ENCODE results near the gene PDE4D. TPM values are rescaled to one million over a fixed set of nuclear protein-coding genes. Genes with fewer than 3 reads are reported as not detected.

The PDE4D gene
- total RNA-seq, 1 experiment from 2014 or later = 62.6 TPM

DNA sequence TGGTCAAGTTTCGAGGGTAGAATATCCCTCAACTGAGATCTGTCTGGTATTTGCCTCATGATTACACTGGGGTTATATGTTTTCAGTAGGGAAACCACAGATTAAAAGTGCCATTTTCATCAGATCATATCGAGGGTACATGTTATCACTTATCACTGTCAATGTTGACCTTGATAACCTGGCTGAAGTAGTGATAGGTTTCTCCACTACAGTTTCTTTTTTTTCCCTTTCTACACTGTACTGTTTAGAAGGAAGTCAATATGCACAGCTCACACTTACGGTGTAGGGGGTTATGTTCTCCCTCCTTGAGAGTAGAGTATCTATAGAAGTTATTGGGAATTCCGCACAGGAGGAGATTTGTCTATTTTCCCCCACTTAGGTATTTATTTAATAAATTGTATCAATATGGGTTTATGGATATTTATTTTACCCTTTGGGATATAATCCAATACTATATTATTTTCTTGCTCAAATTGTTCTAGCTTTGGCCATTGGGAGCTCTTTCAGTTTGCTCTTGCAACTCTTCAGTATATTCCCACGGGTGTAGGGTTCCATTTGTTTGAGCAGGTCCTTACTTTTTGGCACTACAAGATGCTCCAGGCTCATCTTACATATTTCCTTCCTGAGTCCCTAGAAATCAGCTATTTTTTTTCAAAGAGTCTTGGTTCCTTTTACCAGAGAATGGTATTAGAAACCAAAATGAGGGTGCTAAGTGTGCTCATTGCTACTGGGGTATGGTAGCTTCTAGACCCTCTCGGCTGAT, 866.2 kb downstream of the PDE4D start:
- in situ Hi-C loops (cut with HindIII; ENCODE audit: low pct_unique_long_range_greater_than_20kb, low sequenced_read_pairs) = no loop called here
- DNase-seq (ENCODE audit: low read depth, low spot score) = no peak

DNA sequence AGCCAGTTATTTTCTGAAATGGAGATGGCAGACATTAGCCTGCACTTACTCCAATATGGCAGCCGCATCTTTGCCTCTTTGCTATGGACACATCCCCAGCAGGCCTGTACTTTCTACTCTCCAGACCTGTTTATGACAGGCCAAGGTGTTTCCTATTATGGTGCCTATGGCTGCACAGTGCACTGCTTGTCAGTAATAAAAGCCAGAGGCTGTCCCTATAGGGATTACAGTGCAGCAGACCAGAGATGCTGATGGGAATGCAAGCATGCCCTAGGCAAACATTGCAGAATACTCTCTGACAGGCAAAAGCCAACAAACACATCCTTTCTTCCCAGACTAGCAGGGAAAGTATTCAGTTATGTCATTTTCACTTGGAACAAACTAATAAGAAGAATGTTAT, 867.8 kb downstream of the PDE4D start:
- no peak for DNase-seq (ENCODE audit: low read depth, low spot score)
- in situ Hi-C loops (cut with HindIII; ENCODE audit: low pct_unique_long_range_greater_than_20kb, low sequenced_read_pairs) = no loop called here

DNA sequence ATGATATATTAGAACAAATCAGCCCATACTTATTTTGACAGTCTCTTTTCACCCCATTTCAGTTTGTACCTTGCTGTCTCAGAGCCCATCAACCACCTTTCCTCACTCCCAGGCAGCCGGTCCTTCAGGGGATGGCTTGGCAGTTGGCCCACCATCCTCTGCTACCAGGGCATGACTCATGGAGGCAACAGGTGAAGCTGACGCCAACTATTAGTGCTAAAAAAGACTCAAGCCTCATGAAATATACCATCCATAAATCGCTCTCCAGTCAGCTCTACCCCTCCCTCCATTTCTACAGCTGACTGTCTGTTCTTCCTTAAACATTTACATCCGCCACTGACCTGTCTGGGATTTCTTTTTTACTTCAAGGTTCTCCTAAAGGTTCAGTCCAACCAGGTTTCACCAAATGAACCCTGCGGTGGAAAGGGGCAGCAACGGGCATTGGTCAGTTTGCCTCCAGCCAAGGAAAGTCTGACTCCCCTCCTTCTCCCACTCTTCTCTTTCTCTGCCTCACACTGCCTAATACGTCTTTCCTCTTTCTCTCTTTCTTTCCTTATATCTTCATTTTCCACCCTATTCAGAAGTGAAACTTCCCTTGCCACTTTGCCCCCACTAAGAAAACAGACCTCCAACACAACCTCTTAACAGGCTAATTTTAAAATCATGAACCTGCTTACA, 871.5 kb downstream of the PDE4D start:
- no peak for DNase-seq (ENCODE audit: low read depth, low spot score)
- in situ Hi-C loops (cut with HindIII; ENCODE audit: low pct_unique_long_range_greater_than_20kb, low sequenced_read_pairs) = no loop called here

DNA sequence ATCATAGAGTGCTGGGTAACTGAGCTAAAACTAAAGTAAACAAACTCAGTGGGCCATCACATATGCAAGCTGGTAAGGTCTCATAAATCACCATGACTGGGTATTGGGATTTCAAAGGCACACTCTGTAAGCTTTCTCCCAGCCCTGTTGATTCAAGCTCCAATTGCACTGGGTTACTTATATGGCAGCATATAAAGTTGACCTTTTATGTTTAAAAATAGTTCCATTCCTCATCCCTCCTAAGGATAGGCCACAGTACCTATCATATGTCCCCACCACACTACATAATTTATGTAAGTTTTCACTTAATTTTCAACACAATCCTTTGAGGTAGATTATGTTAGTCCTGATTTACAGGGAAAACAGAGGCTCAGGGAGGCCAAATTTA, 872.2 kb downstream of the PDE4D start:
- in situ Hi-C loops (cut with HindIII; ENCODE audit: low pct_unique_long_range_greater_than_20kb, low sequenced_read_pairs) = no loop called here
- no peak for DNase-seq (ENCODE audit: low read depth, low spot score)

DNA sequence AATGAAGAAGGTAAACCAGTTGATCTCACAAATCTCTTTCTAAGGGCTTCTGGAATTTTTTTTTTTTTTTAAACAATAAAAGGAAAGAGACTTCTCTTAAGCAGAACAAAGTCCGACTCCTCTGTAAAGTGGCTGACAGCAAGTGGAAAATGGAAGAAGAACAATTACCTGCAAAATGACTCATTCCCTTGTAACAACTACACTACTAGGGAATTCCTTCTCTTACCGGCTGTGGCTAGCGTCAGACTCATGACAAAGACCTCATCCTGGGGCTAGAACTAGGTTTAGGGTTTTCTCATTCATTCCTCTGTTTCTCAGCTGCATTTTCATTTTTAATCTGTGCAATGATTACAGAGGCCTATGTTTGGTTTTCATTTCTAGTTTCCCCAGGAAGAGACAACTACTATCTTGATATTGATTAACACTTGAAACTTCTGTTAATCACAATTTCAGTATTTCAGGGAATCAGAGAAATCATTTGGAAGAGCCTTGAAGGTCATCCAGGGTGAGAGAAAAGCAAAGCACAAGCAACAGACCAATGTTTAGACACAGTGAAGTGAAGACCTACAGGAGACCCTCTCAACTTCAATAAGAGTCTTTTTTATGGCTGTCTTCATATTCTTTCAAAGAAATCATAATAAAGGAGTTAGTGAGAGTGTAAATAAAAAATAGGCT, 872.8 kb downstream of the PDE4D start:
- no peak for DNase-seq (ENCODE audit: low read depth, low spot score)
- in situ Hi-C loops (cut with HindIII; ENCODE audit: low pct_unique_long_range_greater_than_20kb, low sequenced_read_pairs) = no loop called here

DNA sequence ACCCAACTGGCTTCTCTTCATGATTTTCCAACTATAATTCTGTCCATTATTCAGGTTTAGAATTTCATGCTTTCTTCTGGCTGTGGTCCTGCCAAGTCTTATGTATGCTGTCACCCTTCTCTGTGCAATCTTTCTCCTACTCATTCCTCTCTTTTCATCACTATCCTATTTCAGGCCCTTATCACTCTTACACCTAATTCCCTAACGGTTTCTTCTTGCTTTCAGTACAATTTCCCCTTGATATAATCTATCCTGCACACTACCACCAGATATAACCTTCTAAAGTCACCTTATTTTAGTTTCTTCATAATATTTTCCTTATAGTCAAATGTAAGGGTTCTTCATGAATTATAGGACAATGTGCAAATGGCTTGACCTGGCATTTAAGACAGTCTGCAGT, 874.4 kb downstream of the PDE4D start:
- no peak for DNase-seq (ENCODE audit: low read depth, low spot score)
- in situ Hi-C loops (cut with HindIII; ENCODE audit: low pct_unique_long_range_greater_than_20kb, low sequenced_read_pairs) = no loop called here

DNA sequence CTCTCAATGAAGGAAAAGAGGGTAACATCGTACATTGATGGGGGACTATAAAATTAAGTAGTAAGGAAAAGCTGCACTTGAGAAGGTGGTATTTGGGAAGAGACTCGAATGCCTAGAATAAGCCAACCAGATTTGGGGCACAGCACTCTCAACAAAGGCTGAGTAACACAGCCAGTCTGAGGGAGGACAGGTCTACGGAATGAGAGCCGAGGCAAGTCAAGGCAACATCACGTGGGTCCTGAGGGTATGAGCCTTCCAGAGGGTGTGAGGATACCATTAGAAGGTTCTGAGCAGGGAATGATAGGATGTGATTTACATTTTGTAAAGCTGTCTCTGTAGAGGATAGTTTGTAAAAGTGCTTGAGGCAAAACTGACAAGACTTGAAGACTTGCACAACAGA, 876.6 kb downstream of the PDE4D start:
- in situ Hi-C loops (cut with HindIII; ENCODE audit: low pct_unique_long_range_greater_than_20kb, low sequenced_read_pairs) = no loop called here

DNA sequence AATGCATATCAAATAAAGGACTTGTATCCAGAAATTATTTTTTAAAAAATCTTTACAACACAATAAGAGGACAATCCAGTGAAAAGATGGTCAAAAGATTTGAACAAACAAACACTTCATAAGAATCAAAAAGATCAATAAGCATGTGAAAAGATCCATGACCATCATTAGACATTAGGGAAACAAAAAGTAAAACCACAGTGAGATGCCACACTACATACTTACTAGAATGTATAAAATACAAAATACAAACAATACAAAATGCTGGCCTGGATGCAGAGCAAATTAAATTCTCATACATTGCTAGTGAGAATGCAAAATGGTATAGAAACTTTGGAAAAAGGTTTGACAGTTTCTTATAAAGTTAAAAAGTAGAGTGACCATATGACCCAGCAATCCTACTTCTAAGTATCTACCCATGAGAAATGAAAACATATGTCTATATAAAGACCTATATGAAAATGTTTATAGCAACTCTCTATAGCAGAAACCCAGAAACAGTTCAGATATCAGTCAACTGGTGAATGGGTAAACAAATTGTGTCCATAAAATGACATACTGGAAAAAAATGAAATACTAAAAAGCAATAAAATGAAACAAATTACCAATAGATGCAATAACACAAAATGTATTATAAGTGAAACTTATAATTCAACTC, 884.6 kb downstream of the PDE4D start:
- no peak for DNase-seq (ENCODE audit: low read depth, low spot score)
- in situ Hi-C loops (cut with HindIII; ENCODE audit: low pct_unique_long_range_greater_than_20kb, low sequenced_read_pairs) = no loop called here

More for the DNA sequence above, 876.6 kb downstream of the PDE4D start:
- DNase-seq (ENCODE audit: low read depth, low spot score) = no peak

DNA sequence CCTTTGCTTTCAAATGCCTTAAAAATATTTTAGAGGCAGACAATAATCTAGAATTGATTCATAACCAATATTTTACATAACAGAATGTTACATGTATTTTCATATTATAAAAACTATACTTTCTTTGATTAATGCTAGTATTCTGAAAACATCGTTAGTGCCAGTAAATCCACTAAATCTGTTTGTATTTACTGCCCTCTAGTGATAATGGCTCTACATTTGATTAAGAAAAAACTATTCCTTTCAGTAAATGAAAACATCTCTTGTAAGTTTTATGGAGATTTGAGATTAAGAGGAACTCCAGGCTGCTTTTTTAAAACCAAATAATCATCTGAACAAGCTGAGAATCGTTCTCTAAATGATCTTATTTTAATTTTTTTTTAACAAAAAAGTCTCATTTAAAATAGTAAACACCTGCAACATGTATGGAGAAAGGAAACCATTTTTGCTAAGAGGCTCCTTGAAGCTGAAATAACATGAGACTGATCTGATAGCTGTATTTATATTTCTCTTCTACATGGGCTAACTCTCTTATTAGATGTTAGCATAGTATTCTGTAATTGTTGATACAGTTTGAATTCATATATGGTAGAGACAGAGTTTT, 886.0 kb downstream of the PDE4D start:
- peak; percentile 63 for DNase-seq (ENCODE audit: low read depth, low spot score)
- in situ Hi-C loops (cut with HindIII; ENCODE audit: low pct_unique_long_range_greater_than_20kb, low sequenced_read_pairs) = no loop called here

DNA sequence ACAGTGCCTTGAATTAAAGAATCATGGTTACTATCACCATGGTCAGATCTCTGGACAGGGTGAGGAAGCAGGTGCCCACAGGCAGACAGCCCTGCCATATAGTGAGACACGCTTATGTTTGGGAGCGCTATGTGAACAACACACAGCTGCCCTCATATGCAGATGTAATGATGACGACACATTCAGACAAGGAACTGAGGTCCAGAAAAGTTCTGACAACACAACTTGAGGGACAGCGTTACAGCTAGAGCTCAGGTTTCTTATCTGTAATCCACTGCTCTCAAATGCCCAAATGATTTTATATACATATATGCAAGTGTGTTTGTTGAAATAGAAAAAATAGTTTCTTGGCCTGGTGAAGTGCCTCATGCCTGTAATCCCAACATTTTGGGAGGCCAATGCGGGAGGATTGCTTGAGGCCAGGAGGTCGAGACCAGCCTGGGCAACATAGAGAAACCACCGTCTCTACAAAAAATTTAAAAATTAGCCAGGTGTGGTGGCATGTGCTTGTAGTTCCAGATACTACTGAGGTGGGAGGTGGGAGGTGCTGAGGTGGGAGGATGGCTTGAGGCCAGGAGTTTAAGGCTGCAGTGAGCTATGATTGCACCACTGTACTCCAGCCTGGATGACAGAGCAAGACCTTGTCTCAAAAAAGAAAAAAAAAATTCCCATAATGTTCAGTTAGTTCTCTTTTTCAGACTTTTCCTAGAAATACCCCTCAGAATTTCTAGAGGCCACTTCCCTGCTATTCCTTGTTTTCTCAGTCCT, 887.4 kb downstream of the PDE4D start:
- DNase-seq (ENCODE audit: low read depth, low spot score) = no peak

DNA sequence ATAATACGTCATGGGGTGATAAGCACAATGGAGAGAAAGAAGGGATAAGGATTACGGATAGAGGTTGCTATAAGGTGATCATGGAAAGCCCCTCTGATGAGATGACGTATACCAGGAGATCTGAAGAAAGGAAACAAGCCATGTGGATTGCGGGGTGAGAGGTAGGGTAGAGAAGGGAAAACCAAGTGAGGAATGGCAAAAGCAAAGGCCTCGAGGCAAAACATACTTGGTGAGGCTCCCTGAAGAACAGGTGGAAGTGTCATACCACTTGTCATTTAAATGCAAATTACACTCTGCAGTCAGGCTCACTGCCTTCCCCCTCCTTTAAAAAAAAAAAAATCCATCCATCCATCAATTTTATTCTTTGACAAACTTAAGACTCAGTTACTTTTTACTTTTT, 889.9 kb downstream of the PDE4D start:
- in situ Hi-C loops (cut with HindIII; ENCODE audit: low pct_unique_long_range_greater_than_20kb, low sequenced_read_pairs) = no loop called here
- DNase-seq (ENCODE audit: low read depth, low spot score) = no peak

More for the DNA sequence above, 887.4 kb downstream of the PDE4D start:
- in situ Hi-C loops (cut with HindIII; ENCODE audit: low pct_unique_long_range_greater_than_20kb, low sequenced_read_pairs) = no loop called here

DNA sequence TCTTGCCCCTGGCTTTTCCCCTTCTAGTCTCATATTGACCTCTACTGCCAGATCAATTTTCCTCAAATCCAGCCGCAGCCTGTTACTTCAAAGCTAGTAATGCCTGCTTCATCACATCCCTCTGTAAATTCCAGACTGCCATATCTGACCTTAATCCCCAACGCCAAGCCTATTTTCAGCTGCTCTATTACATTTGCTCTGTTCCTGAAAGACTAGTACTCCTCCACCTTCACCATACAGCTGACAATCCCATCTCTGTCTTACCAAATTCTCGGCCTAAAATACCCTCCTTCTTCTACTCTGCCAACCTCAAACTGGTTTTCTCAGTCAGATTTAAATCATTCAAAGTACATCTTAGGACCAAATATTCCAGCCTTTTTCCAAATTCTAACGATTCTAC, 890.4 kb downstream of the PDE4D start:
- in situ Hi-C loops (cut with HindIII; ENCODE audit: low pct_unique_long_range_greater_than_20kb, low sequenced_read_pairs) = no loop called here

DNA sequence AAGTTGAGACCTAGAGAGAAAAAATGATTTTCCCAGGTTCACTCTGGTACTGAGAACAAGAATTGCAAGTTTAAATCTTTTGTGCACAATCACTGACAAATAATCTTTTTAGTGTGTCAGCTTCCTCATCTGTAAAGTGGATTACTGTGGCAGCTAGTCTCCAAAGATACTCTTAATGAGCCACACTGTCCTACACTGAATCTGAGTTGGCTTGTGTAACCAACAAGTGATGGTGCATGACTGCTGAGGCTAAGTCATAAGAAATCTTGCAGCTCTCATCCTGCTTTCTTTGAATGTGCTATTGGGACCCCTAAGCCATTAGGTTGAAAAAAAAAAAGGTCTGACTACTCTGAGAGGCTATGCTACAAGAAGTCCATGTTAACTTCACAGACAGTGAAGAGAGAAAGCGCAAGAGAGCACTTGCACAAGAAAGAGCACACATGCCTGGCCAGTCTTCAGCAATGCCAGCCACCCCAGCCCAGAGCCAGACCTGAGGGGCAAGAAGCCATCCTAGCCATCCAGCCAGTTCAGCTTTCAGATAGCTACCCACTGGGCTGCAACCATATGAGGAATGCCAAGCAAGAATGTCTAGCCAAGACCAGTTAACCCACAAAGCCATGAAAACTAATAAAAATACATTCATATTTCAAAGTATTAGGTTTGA, 891.2 kb downstream of the PDE4D start:
- in situ Hi-C loops (cut with HindIII; ENCODE audit: low pct_unique_long_range_greater_than_20kb, low sequenced_read_pairs) = no loop called here
- DNase-seq (ENCODE audit: low read depth, low spot score) = no peak

More for the DNA sequence above, 890.4 kb downstream of the PDE4D start:
- DNase-seq (ENCODE audit: low read depth, low spot score) = no peak

DNA sequence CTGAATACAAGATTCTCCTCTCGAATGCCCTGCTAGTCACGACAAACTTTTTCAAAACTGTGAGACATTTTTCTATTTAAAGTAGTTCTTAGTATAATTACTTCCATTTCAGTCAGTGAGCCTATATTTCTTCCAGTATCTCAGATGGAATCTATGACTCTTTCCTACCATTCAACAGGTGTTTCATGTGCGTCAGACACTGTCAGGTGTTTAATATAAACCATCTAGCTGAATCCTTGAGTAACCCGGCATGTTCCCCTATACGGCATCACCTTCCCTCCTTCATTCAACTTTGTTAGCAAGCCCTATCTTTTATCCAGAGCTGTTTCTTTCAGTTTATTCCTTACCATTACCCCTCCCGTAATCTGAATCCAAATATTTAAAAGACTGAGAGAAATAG, 891.8 kb downstream of the PDE4D start:
- DNase-seq (ENCODE audit: low read depth, low spot score) = no peak
- in situ Hi-C loops (cut with HindIII; ENCODE audit: low pct_unique_long_range_greater_than_20kb, low sequenced_read_pairs) = no loop called here

DNA sequence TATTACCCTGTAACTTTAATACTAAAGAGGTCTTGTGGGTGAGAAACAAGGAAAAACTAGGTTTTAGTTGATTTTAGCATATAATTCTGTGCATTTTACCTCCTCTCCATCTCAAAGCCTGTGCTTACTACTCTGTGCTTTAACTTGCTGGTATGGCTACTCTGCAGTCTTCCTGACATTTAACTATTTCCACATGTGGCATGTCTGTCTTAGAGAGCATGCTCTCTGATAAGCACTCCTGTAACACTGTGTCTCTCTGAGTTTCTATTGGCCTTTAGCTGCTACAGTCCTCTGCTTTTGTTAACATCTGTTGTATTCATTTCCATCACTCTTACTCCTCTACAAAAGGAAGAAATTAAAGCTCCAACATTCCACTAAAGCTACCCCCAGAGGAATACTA, 892.4 kb downstream of the PDE4D start:
- in situ Hi-C loops (cut with HindIII; ENCODE audit: low pct_unique_long_range_greater_than_20kb, low sequenced_read_pairs) = no loop called here

DNA sequence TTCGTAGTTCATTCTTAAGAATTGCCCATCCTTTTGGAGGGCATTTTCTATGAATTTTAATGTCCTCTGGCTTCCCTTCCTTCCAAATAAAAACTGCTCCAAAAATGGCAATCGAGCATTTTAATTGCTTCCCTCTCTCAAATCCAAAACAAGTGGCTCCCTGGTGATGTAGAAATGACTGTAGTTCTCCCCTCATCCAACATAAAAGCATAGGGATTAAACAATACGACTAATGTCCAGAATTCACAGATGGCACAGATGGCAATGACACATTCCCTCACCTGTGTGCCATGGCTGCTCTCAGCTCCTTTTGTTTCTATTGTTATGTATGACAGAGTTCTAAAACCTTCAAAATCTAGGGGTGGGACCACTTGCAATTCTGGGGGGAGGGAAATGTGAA, 893.3 kb downstream of the PDE4D start:
- in situ Hi-C loops (cut with HindIII; ENCODE audit: low pct_unique_long_range_greater_than_20kb, low sequenced_read_pairs) = no loop called here

More for the DNA sequence above, 892.4 kb downstream of the PDE4D start:
- no peak for DNase-seq (ENCODE audit: low read depth, low spot score)

DNA sequence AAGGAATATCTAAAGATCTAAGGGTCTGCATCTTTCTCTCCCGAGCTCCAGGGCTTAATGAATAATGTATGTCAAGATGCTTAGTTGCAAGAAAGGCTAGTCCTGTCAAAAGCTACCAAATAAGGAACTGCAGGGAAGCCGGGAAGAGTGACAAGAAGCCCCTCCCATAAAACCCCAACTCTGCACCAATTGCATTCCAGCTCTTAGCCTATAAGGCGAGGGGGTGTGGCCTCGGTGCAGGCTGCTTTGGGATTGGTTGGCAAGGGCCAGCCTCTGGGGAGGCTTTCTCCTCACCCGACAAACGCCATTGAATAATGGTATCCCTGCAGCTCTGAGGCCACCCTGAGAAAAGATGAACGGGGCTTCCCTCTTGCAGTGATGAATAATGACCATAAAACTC, 893.7 kb downstream of the PDE4D start:
- in situ Hi-C loops (cut with HindIII; ENCODE audit: low pct_unique_long_range_greater_than_20kb, low sequenced_read_pairs) = no loop called here
- DNase-seq (ENCODE audit: low read depth, low spot score) = no peak

More for the DNA sequence above, 893.3 kb downstream of the PDE4D start:
- DNase-seq (ENCODE audit: low read depth, low spot score) = no peak

All from SK-MEL-5 (cell line).